ENCODE measurements around the gene FEM1C. TPM values are rescaled to one million over a fixed set of nuclear protein-coding genes. Genes with fewer than 3 reads are reported as not detected.

FEM1C gene
- total and polyA plus RNA-seq, 2 experiments from 2014 or later = 4.7 to 21.6 TPM

GRCh38 chr5:115573133-115573532, 28.6 kb upstream of the FEM1C start:
- Histone ChIP-seq H3K4me1 (ENCODE audit: insufficient read depth) (no peaks in the 10 kb centered on the region), H3K4me2 (no peak overlapping the region), H3K4me3 (no peak overlapping the region), H3F3A (replicated peaks; ENCODE audit: low read depth) (no peaks in the 10 kb centered on the region), H3K9me2 (ENCODE audit: insufficient read depth) (no peaks in the 10 kb centered on the region; the same call in 1 of the 2 replicates), H3K27me3 (ENCODE audit: insufficient read depth) (no peaks in the 10 kb centered on the region), H2AFZ (no peak overlapping the region; the same call in 1 of the 2 replicates), H3K27ac (ENCODE audit: low read depth) (no peak overlapping the region), H4K20me1 (replicated peaks; ENCODE audit: insufficient read depth) (no peaks in the 10 kb centered on the region), H3K36me3 (ENCODE audit: insufficient read depth) (no peaks in the 10 kb centered on the region), H3K79me2 (replicated peaks; ENCODE audit: insufficient read depth) (no peaks in the 10 kb centered on the region)
- Mint-ChIP-seq H3K27ac (no peak overlapping the region), H3K27me3 (ENCODE audit: insufficient read depth, low read depth, poor library complexity) (no peaks in the 10 kb centered on the region), H3K4me3 (no peak overlapping the region), H3K4me1 (peaks cover 13% of the 10 kb centered on the region; the same call in 1 of the 3 replicates), H3K36me3 (ENCODE audit: low read depth) (peaks cover 3% of the 10 kb centered on the region; the same call in 1 of the 3 replicates), H3K9me3 (no peaks in the 10 kb centered on the region)
- TF ChIP-seq EZH2 (IDR thresholded peaks at IDR 0.05; ENCODE audit: low read depth, unreplicated experiment) (no peak), ZNF331 (CRISPR knock-in tag; IDR thresholded peaks at IDR 0.05; ENCODE audit: low read depth) (no peak), NANOG (IDR thresholded peaks at IDR 0.05; ENCODE audit: borderline replicate concordance) (no peak), ETS1 (IDR thresholded peaks at IDR 0.05) (no peak), JUNB (IDR thresholded peaks at IDR 0.05; ENCODE audit: unreplicated experiment) (no peak), POLR2AphosphoS5 (IDR thresholded peaks at IDR 0.05; ENCODE audit: low read depth) (no peak), EZH2phosphoT487 (IDR thresholded peaks at IDR 0.05; ENCODE audit: unreplicated experiment) (no peak), CREB1 (CRISPR knock-in tag; IDR thresholded peaks at IDR 0.05; ENCODE audit: low read depth) (no peak), STAT1 (IDR thresholded peaks at IDR 0.05; ENCODE audit: unreplicated experiment) (no peak), REST (IDR thresholded peaks at IDR 0.05; ENCODE audit: unreplicated experiment) (no peak), ZNF114 (CRISPR knock-in tag; IDR thresholded peaks at IDR 0.05) (no peak)
- no peak for ATAC-seq
- DNase-seq (ENCODE audit: low spot score) = no peak

GRCh38 chr5:115571441-115571878, 26.9 kb upstream of the FEM1C start:
- H2AFZ ChIP-seq = no peak overlapping the region
- H3K27me3 ChIP-seq (ENCODE audit: insufficient read depth) = no peaks in the 10 kb centered on the region
- H3K4me2 ChIP-seq = no peak overlapping the region
- H3K4me3 ChIP-seq = no peak overlapping the region
- no peaks in the 10 kb centered on the region for H4K20me1 ChIP-seq (replicated peaks; ENCODE audit: insufficient read depth)
- no peak overlapping the region for H3K27ac ChIP-seq (ENCODE audit: low read depth)
- H3K4me1 ChIP-seq (ENCODE audit: insufficient read depth) = no peaks in the 10 kb centered on the region
- H3K4me1 Mint-ChIP-seq = peaks cover 13% of the 10 kb centered on the region; the same call in 1 of the 3 replicates
- DNase-seq (ENCODE audit: low spot score) (peak; percentile 63), ATAC-seq (peak; percentile 95)
- TF ChIP-seq STAT1 (IDR thresholded peaks at IDR 0.05; ENCODE audit: unreplicated experiment) = no peak
- TF ChIP-seq CTCF (conservative IDR thresholded peaks at IDR 0.05; ENCODE audit: low read depth in 2 of 2) = peak; percentile 51 to 53
- no peaks in the 10 kb centered on the region for H3F3A ChIP-seq (replicated peaks; ENCODE audit: low read depth)
- no peaks in the 10 kb centered on the region for H3K9me2 ChIP-seq (ENCODE audit: insufficient read depth)
- no peaks in the 10 kb centered on the region for H3K36me3 Mint-ChIP-seq (ENCODE audit: low read depth)
- no peaks in the 10 kb centered on the region for H3K27me3 Mint-ChIP-seq (ENCODE audit: insufficient read depth, low read depth, poor library complexity)
- H3K36me3 ChIP-seq (ENCODE audit: insufficient read depth) = no peaks in the 10 kb centered on the region
- no peaks in the 10 kb centered on the region for H3K79me2 ChIP-seq (replicated peaks; ENCODE audit: insufficient read depth)
- no peaks in the 10 kb centered on the region for H3K9me3 Mint-ChIP-seq
- no peak overlapping the region for H3K4me3 Mint-ChIP-seq
- H3K27ac Mint-ChIP-seq = no peak overlapping the region

Data from GM23338 (cell line).